Liver (tissue), 9 donors: Measurements from ENCODE around the gene UBL4B. TPM values are rescaled to one million over a fixed set of nuclear protein-coding genes. Genes with fewer than 3 reads are reported as not detected.
A peak's percentile ranks its signal among the peaks of the same experiment; 100 is the strongest.

Experiments used
- DNase-seq: peaks from one replicate; pipeline ENCODE4 v3.0.0-alpha.2; 2017; ENCODE audit warnings: low spot score
- H3K27ac ChIP-seq, 2 donors: one replicate each; pipeline ENCODE4 v1.7.0; 2013; ENCODE audit warnings: inconsistent platforms in 2 of 2, low read length in 2 of 2, control low read depth in 1 of 2, low read depth in 1 of 2, mild to moderate bottlenecking in 1 of 2
- H3K27me3 ChIP-seq, 4 donors: one replicate each; pipeline versions ENCODE4 v1.6.1 to v1.7.0; 2013; ENCODE audit warnings: low read length in 3 of 4, inconsistent platforms in 1 of 4, mild to moderate bottlenecking in 1 of 4, moderate library complexity in 1 of 4; ENCODE audit not compliant: control insufficient read depth in 4 of 4, insufficient read depth in 4 of 4
- H3K36me3 ChIP-seq, 4 donors: one replicate each; pipeline versions ENCODE4 v1.6.1 to v1.7.0; 2013; ENCODE audit warnings: low read length in 3 of 4, mild to moderate bottlenecking in 3 of 4, low read depth in 1 of 4, moderate library complexity in 1 of 4; ENCODE audit not compliant: control insufficient read depth in 4 of 4, insufficient read depth in 3 of 4
- H3K4me1 ChIP-seq, 4 donors: one replicate each; pipeline versions ENCODE4 v1.6.1 to v1.7.0; 2013; ENCODE audit warnings: low read length in 3 of 4, mild to moderate bottlenecking in 3 of 4, moderate library complexity in 1 of 4; ENCODE audit not compliant: control insufficient read depth in 4 of 4, insufficient read depth in 4 of 4
- H3K4me3 ChIP-seq, 3 donors: one replicate each; pipeline versions ENCODE4 v1.6.1 to v1.7.0; 2013; ENCODE audit warnings: low read length in 3 of 3, control low read depth in 1 of 3, low read depth in 1 of 3, mild to moderate bottlenecking in 1 of 3
- H3K9ac ChIP-seq, 2 donors: one replicate each; pipeline ENCODE4 v1.7.0; 2013; ENCODE audit warnings: low read length in 2 of 2, mild to moderate bottlenecking in 2 of 2, moderate library complexity in 2 of 2, control low read depth in 1 of 2, low read depth in 1 of 2
- H3K9me3 ChIP-seq, 4 donors: one replicate each; pipeline versions ENCODE4 v1.6.1 to v1.7.0; 2013; ENCODE audit warnings: low read length in 3 of 4; ENCODE audit not compliant: control insufficient read depth in 4 of 4
- ATF3 ChIP-seq: IDR thresholded peaks from 2 replicates; pipeline ENCODE4 v1.6.1; 2016; ENCODE audit warnings: antibody characterized with exemption
- CTCF ChIP-seq: fragments of 150-350 bp; IDR thresholded peaks from 2 replicates; pipeline ENCODE4 v1.5.1; 2017; ENCODE audit warnings: improper control_type of control experiment, low read depth, low read length; ENCODE audit not compliant: missing input control
- FOXA2 ChIP-seq: IDR thresholded peaks from 2 replicates; pipeline ENCODE4 v1.6.1; 2016; ENCODE audit warnings: antibody characterized with exemption
- GABPA ChIP-seq, 2 donors: IDR thresholded peaks in 1 of 2; conservative IDR thresholded peaks in 1 of 2; 2 replicates each; pipeline ENCODE4 v1.6.1; 2016; ENCODE audit warnings: antibody characterized with exemption in 2 of 2, mild to moderate bottlenecking in 1 of 2, moderate library complexity in 1 of 2
- HNF4G ChIP-seq: IDR thresholded peaks from 2 replicates; pipeline ENCODE4 v1.6.1; 2016; ENCODE audit warnings: antibody characterized with exemption
- JUND ChIP-seq, 2 donors: IDR thresholded peaks; 2 replicates each; pipeline ENCODE4 v1.6.1; 2016; ENCODE audit warnings: antibody characterized with exemption in 2 of 2
- NR2F2 ChIP-seq: IDR thresholded peaks from 2 replicates; pipeline ENCODE4 v1.6.1; 2016; ENCODE audit warnings: antibody characterized with exemption
- RAD21 ChIP-seq, 2 donors: IDR thresholded peaks; 2 replicates each; pipeline ENCODE4 v1.6.1; 2016; ENCODE audit warnings: antibody characterized with exemption in 2 of 2, mild to moderate bottlenecking in 2 of 2
- RXRA ChIP-seq, 2 donors: IDR thresholded peaks; 2 replicates each; pipeline ENCODE4 v1.6.1; 2017 to 2018; ENCODE audit warnings: antibody characterized with exemption in 2 of 2, mild to moderate bottlenecking in 1 of 2
- SP1 ChIP-seq: IDR thresholded peaks from 2 replicates; pipeline ENCODE4 v1.6.1; 2018; ENCODE audit warnings: antibody characterized with exemption, mild to moderate bottlenecking
- TAF1 ChIP-seq: conservative IDR thresholded peaks from 2 replicates; pipeline ENCODE4 v1.6.1; 2016; ENCODE audit warnings: antibody characterized with exemption, mild to moderate bottlenecking
- YY1 ChIP-seq: IDR thresholded peaks from 2 replicates; pipeline ENCODE4 v1.6.1; 2016; ENCODE audit warnings: antibody characterized with exemption, mild to moderate bottlenecking
- ZBTB33 ChIP-seq: IDR thresholded peaks from 2 replicates; pipeline ENCODE4 v1.6.1; 2016; ENCODE audit warnings: antibody characterized with exemption
- WGBS: extraction: QIAGEN DNeasy Blood & Tissue Kit; methylation state at CpG from one replicate; pipeline ENCODE4 v1.1.7; 2013; 5-methylcytosine and 5-hydroxymethylcytosine counted together
- polyA plus RNA-seq, 2 donors: library from polyadenylated mRNA; stranded (reverse) in 1 of 2; unstranded in 1 of 2; fragments of 200-250 nt in 1 of 2; fragments of >200 nt in 1 of 2; fragmentation: Nextera tagmentation in 1 of 2; extraction: Ambion mirVana in 1 of 2; gene quantifications; one replicate each; pipeline versions ENCODE4 v1.2.1 to v1.2.3, GENCODE V29; 2013 to 2015
- total RNA-seq, 2 donors: library from RNA; depleted of rRNA; stranded (reverse); fragments of >200 nt; gene quantifications; one replicate each; pipeline ENCODE4 v1.2.3, GENCODE V29; 2014
- donor health status: healthy.
- donor health status: healthy.
- donor health status: healthy.
- donor health status: healthy.
- donor health status: healthy.

UBL4B gene
- total and polyA plus RNA-seq, 4 donors, result not detected

DNA sequence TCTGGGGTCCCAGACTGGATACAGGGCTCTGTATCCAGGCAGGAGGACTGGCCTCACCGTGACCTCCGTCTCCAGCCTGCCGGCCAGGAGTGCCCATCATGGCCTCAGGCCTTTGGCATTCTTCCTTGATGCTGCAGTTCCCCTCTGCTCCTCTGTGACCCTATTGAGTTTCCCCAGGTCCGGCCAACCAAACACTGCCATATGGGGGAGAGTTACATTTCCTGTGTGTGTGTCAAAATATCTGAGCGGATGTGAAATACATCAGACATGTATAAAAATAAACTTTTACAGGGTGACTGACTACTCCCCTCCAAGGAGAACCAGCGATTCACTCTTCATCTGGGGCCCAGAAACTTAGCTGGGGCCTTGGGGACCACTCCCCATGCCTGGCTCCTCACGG lies 10.2 kb upstream of the UBL4B start (continued):
- no peak for TF ChIP-seq ZBTB33

DNA sequence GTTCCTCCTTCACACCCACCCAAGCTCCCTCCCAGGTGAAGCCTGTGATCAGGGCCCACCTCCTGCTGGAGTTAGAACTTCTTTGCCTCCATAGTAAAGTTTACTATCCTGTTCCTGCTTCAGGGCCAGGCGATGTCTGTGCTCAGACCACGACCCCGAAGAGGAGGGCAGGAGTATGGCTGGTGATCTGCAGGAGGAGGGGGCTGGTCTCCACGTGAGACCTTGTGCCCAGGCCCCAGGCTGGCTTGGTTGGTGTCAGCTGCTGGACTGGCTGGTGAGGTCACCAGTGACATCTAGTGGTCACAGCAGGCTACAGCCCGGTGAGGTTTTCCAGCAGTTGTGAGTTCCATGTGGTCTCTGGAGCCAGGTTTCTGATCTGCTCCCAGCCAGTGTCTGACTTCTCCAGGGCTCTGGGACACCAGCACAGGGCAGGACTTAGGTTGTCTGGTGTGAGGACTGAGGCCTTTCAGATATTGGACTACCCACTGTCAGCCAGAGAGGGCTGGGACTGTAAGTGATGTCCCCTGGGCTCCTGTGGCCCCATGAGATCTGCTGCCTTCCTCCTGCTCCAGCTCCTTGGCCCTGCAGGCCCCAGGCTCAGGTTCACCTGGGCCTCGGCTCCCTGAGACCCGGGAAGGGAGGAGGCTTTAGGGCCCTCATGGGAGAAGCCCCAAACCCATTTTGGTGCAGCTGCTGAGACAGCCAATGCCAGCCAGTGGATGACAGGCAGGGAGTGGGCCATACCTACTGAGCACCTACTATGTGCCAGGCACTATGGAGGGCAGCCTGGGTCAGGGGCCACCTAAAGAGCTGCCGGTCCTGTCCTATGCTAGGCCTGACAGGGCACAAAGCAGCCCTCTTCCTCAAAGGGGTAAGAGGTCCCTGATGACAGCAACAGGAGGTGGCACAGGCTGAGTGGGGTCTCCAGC lies 6.0 kb upstream of the UBL4B start:
- H3K9ac ChIP-seq, result no peak overlapping the region
- H3K27ac ChIP-seq, result no peak overlapping the region
- no peaks in the 10 kb centered on the region for H3K27me3 ChIP-seq
- no peak for TF ChIP-seq HNF4G
- TF ChIP-seq CTCF, result peak; percentile 92
- TF ChIP-seq RAD21 (IDR thresholded peaks at IDR 0.05), result peak; percentile 93 to 95
- H3K9me3 ChIP-seq, result no peaks in the 10 kb centered on the region
- no peak overlapping the region for H3K4me3 ChIP-seq
- peak; percentile 66 for DNase-seq
- no peaks in the 10 kb centered on the region for H3K36me3 ChIP-seq
- 22% methylated on average over 8 of the region's 8 CpGs for WGBS
- no peaks in the 10 kb centered on the region for H3K4me1 ChIP-seq

DNA sequence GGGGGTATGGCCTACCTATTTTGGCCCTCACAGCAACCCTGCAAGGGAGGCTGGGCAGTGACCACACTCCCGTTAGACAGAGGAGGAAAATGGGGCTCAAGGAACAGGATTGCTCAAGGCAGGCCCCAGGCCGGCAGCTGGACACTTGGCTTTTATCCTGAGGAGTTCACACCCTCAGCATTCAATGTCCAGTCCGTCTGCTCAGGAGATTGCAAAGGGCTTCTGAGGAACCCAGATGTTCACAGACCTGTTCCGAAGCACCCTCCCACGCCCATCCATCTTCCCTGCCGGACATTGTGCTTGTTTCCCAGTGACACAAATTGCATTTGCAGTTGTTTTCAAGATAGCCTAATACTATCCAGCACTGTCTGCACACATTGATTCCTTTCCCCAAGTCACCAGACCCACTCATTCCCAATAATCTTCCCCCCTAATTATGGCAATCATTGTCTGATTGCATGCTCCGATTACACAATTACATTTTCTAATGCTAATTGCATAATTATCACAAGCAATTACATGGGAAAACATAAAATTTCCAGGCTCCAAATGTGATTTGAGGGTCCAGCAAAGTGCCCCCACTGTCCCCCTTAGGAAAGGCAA lies 4.3 kb upstream of the UBL4B start:
- 84% methylated on average over 7 of the region's 7 CpGs for WGBS
- no peak for DNase-seq
- Histone ChIP-seq H3K9me3 (no peaks in the 10 kb centered on the region), H3K36me3 (no peaks in the 10 kb centered on the region), H3K27me3 (no peaks in the 10 kb centered on the region), H3K4me1 (no peaks in the 10 kb centered on the region), H3K27ac (no peak overlapping the region), H3K4me3 (no peak overlapping the region), H3K9ac (no peak overlapping the region)
- TF ChIP-seq GABPA (IDR thresholded peaks at IDR 0.05 in 1 of 2, conservative IDR thresholded peaks at IDR 0.05 in 1 of 2) (no peak), HNF4G (no peak), JUND (IDR thresholded peaks at IDR 0.05) (no peak), NR2F2 (no peak), SP1 (no peak), FOXA2 (no peak)

DNA sequence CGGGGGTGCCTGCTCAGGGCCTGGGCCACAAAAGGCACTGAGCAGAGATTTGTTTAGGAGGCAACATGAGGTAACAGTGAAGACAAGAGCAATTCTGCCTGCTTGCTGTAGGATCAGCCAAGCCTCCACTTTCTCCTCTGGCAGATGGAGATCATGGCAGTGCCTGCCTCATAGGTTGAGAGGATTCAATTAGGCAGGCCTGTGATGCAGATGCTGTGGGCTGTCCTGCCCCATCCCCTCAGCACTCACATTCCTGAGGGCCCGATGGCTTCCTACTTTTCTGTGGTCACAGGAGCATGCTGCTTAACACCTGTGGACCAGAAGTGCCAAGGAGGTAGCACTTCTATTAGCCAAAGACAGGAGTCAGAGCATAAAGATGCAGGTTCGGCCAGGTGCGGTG lies 1.2 kb upstream of the UBL4B start:
- no peaks in the 10 kb centered on the region for H3K36me3 ChIP-seq
- no peak overlapping the region for H3K4me3 ChIP-seq
- no peak overlapping the region for H3K9ac ChIP-seq
- H3K27ac ChIP-seq, result no peak overlapping the region
- H3K27me3 ChIP-seq, result no peaks in the 10 kb centered on the region
- no peaks in the 10 kb centered on the region for H3K4me1 ChIP-seq
- WGBS, result 80% methylated on average over 4 of the region's 4 CpGs
- DNase-seq, result no peak
- no peaks in the 10 kb centered on the region for H3K9me3 ChIP-seq
- no peak for TF ChIP-seq GABPA (IDR thresholded peaks at IDR 0.05 in 1 of 2, conservative IDR thresholded peaks at IDR 0.05 in 1 of 2)
- no peak for TF ChIP-seq TAF1
- TF ChIP-seq YY1, result no peak
- TF ChIP-seq ATF3, result no peak
- TF ChIP-seq RAD21 (IDR thresholded peaks at IDR 0.05), result no peak
- no peak for TF ChIP-seq NR2F2
- TF ChIP-seq JUND (IDR thresholded peaks at IDR 0.05), result no peak
- TF ChIP-seq HNF4G, result no peak
- no peak for TF ChIP-seq SP1
- no peak for TF ChIP-seq ZBTB33
- TF ChIP-seq RXRA (IDR thresholded peaks at IDR 0.05), result no peak
